ENCODE results near the gene LIN52.
"Not testable (repeated sequence)": the region's sequence is repeated elsewhere in the genome, so short reads cannot be mapped to it uniquely, and the experiment has no call there.

Gene LIN52

DNA sequence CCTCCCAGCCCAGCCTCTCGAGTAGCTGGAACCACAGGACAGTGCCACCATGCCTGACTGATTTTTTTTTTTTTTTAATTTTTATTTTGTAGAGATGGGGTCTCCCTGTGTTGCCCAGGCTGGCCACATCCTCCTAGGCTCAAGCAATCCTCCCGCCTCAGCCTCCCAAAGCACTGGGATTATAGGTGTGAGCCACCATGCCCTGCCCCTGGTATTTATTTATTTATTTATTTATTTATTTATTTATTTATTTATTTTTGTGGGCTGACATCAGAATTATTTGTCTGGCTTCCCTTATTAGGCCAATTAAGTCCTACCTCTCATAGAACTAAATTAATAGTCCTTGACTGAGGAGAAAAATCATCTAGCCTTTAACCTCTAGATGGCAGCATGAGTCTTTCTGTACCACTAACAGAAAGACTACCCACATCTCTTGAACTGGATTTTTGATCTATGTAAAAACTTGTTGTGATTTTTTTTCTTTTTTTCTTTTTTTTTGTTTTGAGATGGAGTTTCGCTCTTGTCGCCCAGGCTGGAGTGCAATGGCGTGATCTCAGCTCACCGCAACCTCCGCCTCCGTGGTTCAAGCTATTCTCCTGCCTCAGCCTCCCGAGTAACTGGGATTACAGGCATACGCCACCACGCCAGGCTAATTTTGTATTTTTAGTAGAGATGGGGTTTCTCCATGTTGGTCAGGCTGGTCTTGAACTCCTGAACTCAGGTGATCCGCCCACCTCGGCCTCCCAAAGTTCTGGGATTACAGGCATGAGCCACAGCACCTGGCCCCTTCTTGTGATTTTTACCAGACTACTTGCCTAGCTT is 26.9 kb downstream of the LIN52 start:
- peak; percentile 37 for DNase-seq

DNA sequence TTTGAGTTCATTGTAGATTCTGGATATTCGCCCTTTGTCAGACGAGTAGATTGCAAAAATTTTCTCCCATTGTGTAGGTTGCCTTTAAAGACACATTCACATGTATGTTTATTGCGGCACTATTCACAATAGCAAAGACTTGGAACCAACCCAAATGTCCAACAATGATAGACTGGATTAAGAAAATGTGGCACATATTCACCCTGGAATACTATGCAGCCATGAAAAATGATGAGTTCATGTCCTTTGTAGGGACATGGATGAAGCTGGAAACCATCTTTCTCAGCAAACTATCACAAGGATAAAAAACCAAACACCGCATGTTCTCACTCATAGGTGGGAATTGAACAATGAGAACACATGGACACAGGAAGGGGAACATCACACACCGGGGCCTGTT is 40.7 kb downstream of the LIN52 start:
- DNase-seq: not testable (repeated sequence)

DNA sequence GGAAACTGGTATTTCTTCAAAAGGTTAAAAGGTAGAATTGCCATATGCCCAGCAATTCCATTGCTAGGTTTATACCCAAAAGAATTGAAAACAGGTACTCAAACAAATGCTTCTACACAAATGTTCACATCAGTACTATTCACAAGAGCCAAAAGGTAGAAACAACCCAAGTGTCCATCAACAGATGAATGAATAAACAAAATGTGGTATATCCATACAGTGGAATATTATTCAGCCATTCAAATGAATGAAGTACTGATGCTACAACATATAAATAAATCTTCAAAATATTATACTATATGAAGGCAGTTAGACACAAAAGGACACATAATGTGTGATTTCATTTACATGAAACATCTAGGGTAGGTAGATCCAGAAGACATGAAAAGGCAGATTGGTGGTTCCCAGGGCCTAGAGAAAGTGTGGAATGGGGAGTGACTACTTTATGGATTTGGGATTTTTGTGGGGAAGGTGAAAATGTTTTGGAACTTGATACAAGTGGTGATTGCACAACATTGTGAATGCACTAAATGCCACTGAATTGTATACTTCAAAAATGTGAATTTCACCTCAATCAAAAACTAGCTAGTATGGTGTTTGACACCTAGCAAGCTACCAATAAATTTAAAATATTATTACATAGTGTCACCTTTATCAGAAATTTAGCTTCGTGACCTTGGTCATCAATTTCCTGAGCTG is 41.7 kb downstream of the LIN52 start:
- DNase-seq: no peak

DNA sequence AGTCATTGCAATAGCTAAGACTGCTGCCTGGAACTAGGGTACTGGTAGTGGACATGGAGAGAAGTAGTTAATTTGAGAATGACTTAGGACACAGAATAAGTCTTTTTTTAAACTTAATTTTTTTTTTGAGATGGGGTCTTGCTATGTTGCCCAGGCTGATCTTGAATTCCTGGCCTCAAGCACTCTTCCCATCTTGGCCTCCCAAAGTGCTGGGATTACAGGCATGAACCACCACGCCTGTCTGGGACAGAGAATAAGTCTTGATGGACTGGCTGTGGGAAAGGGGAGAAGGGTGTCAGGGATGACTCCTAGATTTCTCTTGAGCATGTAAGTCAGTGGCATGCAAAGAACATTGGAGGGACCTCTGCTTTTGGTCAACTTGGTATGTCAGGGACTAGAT is 42.9 kb downstream of the LIN52 start:
- no peak for DNase-seq

DNA sequence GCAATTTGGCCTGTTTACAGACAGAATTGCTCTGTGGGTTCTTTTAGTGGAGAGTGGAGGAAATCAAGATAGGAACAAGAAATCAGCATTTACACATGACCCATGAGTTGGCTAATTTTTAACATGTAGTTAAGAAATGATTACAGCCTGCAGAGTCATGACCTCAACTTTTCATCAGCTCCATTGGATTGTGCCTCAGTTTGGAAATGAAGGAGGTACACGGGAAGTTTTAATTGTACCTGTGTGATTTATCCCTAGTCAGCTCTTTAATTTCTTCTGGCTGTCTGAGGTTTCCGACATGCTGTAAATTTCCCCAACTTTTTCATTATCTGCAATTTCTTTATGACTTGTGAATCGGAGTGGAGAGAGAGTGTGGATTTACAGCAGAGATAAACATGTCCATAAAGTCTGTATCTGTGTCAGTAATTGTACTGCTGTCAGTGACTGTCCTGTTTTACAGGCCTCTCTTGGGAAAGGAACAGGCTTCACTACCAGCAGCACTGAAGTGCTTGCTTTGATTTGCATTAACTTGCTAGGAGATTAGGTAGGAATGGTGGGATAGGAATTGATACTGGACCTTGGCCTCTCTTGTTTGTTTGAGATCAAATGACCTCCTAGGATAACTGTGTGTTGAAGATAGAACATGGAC is 49.2 kb downstream of the LIN52 start:
- no peak for DNase-seq

DNA sequence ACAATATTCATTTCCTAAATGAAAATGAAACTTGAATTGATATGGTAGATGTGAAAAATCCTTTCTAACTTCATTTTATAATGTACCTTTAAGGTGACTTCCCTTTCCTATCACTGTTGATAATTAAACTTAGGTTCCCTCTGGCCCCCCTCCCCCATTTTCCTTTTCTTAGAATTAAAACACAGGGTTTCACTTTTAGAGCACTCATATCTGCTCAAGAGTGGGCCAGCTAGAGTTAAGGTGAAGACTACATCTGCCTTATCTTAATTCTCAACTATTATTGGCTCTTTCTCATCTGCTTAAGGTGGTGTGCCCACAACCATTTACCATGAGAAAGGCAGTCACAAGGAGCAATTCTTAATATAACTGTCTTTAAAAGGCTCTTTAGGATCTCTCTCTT is 49.7 kb downstream of the LIN52 start:
- no peak for DNase-seq

DNA sequence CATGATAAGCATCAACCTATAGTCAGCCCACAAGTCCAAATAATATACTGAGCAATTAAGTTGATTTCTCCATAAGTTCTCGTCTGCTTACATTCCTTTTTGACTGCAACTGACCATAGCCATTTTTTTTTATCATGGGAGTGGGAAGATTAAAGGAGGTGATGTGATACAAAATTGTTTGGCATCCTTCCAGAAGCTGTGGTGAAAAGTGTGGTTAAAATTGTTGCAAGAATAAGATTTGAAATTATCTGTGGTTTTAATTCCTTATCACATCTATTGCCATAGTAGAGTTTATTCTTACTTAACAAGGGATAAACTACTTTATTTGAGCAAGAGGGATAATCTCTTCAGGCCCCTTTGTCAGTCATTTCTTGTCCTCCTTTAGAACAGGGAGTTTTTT is 50.7 kb downstream of the LIN52 start:
- DNase-seq: no peak

DNA sequence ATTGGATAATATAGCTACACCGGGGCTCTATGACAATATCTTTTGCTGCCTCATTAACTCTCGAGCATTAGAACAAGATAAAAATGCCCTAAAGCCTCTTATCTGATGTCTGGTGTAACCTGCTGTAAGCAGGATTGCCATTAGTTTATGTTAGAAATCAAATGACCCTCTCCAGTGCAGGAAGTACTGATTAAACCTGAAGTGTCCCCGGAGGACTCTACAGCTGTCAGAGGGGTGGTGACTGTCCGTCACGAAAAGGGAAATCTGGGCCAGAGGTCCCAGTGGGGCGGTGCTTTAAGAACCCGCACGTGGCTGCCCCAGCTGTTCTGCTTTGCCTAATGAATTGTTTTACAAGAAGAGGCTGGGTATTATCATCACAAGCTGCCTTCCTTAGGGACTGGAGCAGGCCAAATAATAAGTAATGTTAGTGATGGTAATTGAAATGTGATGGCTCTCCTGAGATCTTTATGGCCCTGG is 55.7 kb downstream of the LIN52 start:
- DNase-seq: peak; percentile 46

DNA sequence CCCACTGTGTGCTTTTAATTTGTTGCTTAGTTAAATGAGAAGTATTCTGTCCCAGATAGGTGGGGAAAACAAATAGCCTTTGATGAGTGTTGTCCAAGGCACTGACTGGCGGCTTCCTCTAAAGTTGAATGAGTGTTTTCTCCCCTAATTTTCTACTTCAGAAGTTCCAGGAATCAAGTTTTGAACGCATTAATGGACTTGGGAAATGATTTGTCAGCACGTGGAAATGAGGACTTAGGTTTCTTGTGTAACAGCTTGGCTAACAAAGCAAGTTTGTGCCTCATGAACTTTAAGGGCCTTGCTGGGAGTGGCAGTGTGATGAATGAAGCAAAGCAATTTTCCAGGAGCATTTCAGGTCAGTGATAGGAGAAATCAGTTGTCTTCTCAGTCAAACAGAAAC is 56.9 kb downstream of the LIN52 start:
- DNase-seq: no peak

DNA sequence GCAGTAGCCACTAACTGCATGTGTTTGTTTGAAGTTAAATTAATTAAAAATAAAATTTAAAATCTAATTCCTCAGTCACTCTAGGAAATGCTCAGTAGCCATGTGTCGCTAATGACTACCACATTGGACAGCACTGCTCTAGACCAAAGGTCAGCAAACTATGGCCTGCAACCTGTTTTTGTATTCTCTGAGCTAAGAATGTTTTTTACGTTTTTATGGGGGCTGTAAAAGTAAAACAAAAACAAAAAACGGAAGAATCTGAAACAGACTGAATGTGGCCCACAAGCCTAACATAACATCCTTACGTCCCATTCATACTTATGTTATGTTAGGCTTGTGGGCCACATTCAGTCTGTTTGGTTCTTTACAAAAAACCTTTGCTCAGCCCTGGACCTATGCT is 57.8 kb downstream of the LIN52 start:
- DNase-seq: no peak

DNA sequence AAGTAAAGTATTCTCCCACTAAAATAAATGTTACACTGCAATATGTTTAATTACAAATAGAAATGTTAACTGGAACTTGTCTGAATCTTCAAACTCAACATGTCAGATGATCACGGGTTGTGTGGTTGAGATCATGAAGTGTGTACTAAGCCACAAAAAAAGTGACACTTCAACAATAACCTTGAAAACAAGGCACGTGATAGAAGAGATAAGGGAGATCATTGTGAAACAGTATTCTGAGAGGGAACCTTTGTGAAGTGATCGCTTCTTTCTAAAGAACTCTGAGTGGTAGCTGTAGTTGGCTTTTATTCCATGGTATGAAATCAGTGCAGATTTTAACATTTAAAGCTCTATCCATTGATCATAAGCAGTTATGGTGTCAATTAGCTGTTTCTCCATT is 60.0 kb downstream of the LIN52 start:
- no peak for DNase-seq

DNA sequence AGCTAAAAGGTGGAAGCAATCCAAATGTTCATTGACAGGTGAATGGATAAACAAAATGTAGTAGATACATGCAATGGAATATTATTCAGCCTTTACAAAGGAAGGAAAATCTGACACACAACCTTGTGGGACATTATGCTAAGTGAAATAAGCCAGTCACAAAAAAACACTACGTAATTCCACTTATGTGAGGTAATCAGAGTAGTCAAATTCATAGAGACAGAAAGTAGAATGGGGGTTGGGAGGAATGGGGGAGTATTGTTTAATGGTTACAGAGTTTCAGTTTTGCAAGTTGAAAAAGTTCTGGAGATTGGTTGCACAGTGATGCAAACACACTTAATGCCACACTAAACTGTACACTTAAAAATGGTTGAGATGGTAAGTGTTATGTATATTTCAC is 62.8 kb downstream of the LIN52 start:
- no peak for DNase-seq

DNA sequence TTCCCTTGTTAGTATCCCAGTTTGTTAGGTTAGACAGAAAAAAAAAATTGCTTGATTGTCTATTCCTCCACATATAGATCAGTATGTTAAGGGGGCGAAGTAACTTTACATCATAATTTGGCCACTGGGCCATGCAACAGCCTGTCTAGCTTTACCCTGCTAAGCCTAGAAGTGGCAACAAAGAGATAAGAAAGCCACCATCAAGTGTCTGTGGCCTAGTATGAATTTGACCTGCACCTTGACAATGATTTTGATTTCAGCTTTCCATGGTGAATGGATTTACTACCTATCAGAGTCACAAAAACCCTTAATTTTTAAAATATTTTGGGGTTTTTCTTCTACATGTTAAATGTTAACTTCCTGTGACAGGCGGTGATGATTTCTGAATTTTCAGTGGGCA is 63.9 kb downstream of the LIN52 start:
- no peak for DNase-seq

DNA sequence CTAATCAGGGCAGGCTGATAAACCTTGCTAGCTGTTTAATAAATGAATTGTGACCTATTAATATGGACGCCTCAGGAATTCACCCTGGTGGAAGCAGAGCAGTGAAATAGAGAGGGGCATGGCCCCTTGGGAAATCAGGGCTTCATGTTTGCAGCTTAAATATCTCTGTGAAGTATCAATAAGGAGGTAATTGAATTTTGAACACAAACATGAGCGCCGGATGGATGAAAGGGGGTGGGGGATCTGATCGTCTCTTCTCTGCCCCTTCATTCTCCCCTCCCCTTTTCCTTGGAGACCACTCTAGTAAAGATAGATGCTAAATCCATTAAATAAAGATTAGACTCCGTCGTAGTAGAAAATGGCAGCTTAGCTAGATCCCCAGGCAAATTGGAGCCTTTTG is 70.5 kb downstream of the LIN52 start:
- DNase-seq: no peak

DNA sequence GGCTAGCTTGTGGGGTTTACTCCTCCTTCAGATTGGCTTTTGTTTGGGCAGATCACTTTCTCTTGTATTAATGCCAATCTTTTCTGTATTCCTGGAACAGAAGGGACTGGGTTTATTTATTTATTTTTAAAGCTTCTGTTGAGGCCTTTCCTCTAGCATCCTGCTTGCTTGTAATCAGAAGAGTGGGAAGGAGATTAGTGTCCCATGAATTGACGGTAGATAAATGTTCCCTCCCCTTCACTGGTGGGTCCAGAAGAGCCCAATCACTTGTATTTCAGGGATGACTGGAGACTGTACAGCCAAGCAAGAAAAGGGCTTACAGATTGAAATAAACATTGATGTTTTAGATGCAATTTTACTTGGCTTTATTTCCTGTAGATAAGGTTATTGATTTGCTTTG is 71.0 kb downstream of the LIN52 start:
- no peak for DNase-seq

DNA sequence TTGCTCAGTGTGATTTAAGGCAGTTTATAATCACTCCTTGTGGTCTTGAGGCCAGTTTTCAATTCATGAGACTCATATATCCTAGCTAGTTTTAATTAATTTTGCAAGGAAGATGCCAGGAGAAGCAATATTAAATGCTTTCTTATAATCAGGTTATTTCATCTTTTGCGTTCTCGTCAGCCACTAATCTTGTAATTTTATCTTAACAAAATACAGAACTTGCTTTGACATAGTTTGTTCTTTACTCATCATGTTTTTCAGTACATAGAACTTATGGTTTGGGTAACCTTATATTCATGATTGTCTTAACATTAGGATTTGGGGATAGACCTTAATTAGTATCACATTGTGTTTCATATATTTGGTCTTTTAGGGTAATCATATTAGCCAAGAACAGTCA is 76.0 kb downstream of the LIN52 start:
- no peak for DNase-seq

DNA sequence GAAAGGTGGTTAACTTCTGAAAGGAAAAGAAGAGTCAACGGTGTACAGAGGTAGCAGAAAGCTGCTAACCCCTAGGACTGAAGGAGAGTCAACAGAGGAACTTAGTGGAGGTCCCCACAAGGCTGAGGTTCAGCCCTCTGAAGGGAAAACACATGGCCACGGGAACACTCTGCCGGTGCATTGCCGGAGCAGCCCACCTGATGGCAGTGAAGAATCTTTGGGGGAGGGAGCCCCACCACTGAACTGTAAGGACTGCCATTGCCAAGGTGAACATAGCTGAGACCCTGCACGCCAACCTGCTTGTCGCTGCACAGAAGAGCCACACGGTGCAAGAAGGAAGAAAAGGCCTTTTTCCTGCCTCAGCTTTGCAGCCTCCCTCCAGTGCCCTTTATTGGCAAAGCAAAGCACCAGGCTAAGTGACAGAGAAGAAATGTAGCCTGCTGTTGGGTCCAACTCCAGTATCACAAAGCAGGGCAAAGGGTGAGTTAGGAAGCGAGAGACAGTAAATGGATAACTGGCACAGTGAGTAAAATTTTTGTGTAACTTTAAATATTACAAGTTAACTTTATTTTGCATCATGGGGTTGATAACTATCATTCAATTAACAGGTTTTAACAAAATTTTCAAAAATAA is 76.9 kb downstream of the LIN52 start:
- DNase-seq: no peak

DNA sequence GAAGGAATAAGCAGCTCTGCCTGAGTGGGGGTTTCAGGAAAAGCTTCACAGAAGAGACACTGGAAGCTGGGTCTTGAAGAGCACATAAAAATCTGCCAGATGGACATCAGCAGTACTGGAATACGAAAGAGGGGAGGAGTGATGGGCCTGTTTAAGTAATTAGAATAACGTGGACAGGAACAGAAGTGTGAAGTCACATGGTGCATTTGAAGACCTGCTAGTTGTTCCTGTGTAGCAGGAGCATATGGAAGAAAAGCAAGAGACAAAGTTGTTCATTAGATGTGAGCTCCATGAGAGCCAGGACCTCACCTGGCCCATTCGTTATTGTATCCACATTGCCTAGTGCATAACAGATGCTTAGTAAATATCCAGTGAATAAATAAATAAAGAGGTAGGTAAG is 85.2 kb downstream of the LIN52 start:
- no peak for DNase-seq

DNA sequence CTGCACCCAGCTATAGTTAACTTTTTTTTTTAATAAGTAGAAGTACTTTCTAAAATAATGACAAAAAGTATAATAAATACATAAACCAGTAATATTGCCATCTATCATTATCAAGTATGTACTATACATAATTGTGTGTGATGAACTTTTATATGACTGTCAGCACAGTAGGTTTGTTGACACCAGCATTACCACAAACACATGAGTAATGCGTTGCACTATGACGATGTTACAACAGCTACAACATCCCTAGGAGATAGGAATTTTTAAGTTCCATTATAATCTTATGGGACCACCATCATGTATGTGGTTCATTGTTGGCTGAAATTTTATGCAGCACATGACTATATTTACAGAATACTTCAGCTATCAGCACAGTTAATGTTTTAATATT is 91.6 kb downstream of the LIN52 start:
- no peak for DNase-seq

DNA sequence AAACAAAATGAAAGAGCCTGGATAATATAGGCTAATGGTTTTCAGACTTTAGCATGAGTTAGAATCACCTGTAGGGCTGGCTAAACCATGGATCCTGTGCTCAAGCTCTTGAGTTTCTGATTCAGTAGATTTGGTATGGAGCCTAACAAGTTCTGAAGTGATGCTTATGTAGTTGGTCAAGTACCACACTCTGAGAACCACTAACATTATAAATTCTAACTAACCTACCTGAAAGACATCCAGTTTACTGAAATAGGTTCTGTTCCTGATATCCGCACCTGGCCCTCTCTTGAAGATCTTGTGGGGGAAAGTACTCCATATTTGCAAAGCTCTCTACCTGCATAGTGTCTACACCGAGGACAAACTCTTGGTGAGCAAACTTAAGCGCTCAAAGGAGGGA is 95.1 kb downstream of the LIN52 start:
- no peak for DNase-seq

DNA sequence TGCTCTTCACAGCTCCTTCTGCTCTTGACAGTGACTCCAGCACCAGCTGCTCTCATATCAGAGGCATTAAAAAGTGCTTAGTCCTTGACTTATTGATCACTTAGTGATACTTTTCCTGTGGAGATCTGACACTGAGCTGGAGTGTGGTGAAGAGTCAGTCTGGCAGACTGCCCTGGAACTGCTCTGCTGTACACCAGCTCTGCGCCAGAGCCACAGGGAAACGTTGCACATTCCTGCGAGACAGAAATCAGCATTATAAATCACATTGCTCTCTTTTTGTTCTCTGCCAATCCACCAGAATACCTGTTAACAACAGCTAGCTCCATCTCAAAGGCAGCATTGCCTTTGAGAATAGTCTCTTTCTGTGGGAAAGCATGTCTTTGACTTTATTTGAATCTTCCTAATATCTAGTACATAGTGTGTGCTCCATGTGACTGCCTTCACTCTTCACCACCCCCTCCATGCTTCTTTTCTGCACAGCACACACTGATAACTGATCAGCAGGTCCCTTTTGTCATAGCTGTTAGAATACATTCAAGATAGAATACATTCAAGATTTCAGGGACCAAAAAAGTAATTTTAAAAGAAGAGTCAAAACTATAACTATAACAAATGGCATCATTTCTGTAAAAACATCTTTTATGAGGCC is 106.3 kb downstream of the LIN52 start:
- no peak for DNase-seq

DNA sequence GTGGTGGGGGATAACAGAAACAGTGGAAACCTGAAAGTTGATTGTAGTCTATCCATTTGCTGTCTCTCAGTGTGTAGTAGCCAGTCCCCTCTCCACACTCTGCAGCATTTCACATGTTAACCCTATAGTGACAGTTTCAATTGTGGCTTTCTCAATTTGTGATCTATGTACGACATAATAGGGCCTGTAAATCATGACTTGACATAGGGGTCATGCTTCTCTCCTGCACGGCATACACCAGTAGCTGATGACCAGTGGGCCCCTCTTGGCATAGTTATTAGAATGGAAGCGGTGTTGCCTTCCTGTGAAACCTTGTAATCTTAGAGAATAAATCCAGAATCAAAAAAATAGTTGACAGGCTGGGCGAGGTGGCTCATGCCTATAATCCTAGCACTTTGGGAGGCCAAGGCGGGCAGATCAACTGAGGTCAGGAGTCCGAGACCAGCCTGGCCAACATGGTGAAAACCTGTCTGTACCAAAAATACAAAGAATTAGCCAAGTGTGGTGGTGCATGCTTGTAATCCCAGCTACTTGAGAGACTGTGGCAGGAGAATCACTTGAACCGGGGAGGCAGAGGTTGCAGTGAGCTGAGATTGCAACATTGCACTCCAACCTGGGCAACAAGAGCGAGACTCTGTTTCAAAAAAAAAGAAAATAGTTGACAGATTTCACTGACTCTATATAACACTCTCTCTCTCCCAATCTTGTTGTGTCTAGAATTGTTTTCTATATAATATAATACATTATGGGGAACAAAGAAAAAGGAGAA is 109.9 kb downstream of the LIN52 start:
- no peak for DNase-seq

Measured in NCI-H146 (cell line).